ENCODE results near the gene FOXA2. TPM values are rescaled to one million over a fixed set of nuclear protein-coding genes. Genes with fewer than 3 reads are reported as not detected.

The FOXA2 gene
- polyA plus RNA-seq, 2 of the 4 experiments (the other 2 are of a cell fraction): 8.3 to 20.7 TPM

GRCh38 chr20:22584922-22585785 is 782 bp upstream of the FOXA2 start:
- FAIRE-seq: peak; percentile 49
- H3K9me3 ChIP-seq: no peaks in the 10 kb centered on the region
- peak overlapping the region; percentile 94 to 96 for H3K27ac ChIP-seq
- H3K4me1 ChIP-seq: peaks cover 40% of the 10 kb centered on the region
- ChIA-PET POLR2A (interaction anchor here (0.6 to 2.1 kb wide), 12 partner anchors 8 to 245 kb away, joined by 3 to 17 read pairs (median 4); no protein-coding TSS in a partner anchor), CTCF (interaction anchor here (0.9 to 7.3 kb wide), 31 partner anchors 10 to 755 kb away, joined by 3 to 276 read pairs (median 19); no protein-coding TSS in a partner anchor)
- WGBS (ENCODE audit: missing lambda C conversion rate): 3% methylated on average over 42 of the region's 58 CpGs
- DNase-seq (ENCODE audit: low read depth in 1 of 2, low spot score in 1 of 2): peak; percentile 86 to 95
- peak overlapping the region; percentile 79 for H3K4me3 ChIP-seq
- H3K4me2 ChIP-seq: peak overlapping the region; percentile 81
- peak; percentile 68 to 75 for ATAC-seq
- TF ChIP-seq RAD21 (conservative IDR thresholded peaks at IDR 0.05 in 1 of 2, IDR thresholded peaks at IDR 0.05 in 1 of 2) (peak in 1 of 2 experiments; percentile 5; a peak in 2 of 5 replicates), FOSB (CRISPR knock-in tag; IDR thresholded peaks at IDR 0.05) (no peak), RCOR1 (IDR thresholded peaks at IDR 0.05; ENCODE audit: low read depth, low read length) (no peak), NPAS2 (CRISPR knock-in tag; IDR thresholded peaks at IDR 0.05; ENCODE audit: borderline replicate concordance) (no peak), CHD4 (IDR thresholded peaks at IDR 0.05; ENCODE audit: borderline replicate concordance) (no peak; the same call in 1 of the 2 replicates), PHF8 (IDR thresholded peaks at IDR 0.05; ENCODE audit: borderline replicate concordance, low read depth) (peak; percentile 21; the same call in 1 of the 2 replicates), REST (IDR thresholded peaks at IDR 0.05) (no peak), KDM5A (IDR thresholded peaks at IDR 0.05) (no peak), NR3C1 (IDR thresholded peaks at IDR 0.05) (no peak), HMGXB4 (CRISPR knock-in tag; IDR thresholded peaks at IDR 0.05; ENCODE audit: borderline replicate concordance) (no peak), MYC (IDR thresholded peaks at IDR 0.05; ENCODE audit: borderline replicate concordance, low read length) (peak; percentile 9; the same call in 1 of the 2 replicates), BHLHE40 (IDR thresholded peaks at IDR 0.05; ENCODE audit: low read depth, low read length) (no peak), ZC3H11A (IDR thresholded peaks at IDR 0.05) (no peak), CBX2 (IDR thresholded peaks at IDR 0.05; ENCODE audit: borderline replicate concordance, low read depth) (no peak), SREBF2 (IDR thresholded peaks at IDR 0.05) (no peak), ZFP36 (IDR thresholded peaks at IDR 0.05; ENCODE audit: borderline replicate concordance, partially characterized antibody) (no peak), CEBPB (IDR thresholded peaks at IDR 0.05) (peak; percentile 70 to 89), JUN (IDR thresholded peaks at IDR 0.05) (peak in 1 of 2 experiments; percentile 51; a peak in 2 of 5 replicates), MAFK (IDR thresholded peaks at IDR 0.05; ENCODE audit: partially characterized antibody) (no peak), JUNB (IDR thresholded peaks at IDR 0.05) (no peak), NFE2L2 (conservative IDR thresholded peaks at IDR 0.05; ENCODE audit: low read length) (no peak), KDM1A (IDR thresholded peaks at IDR 0.05; ENCODE audit: low read depth) (no peak; the same call in 1 of the 2 replicates), ZSCAN20 (CRISPR knock-in tag; IDR thresholded peaks at IDR 0.05) (no peak), ELK1 (IDR thresholded peaks at IDR 0.05; ENCODE audit: low read depth, low read length) (no peak), HOXB13 (CRISPR knock-in tag; IDR thresholded peaks at IDR 0.05; ENCODE audit: low read depth) (no peak), EHF (CRISPR knock-in tag; IDR thresholded peaks at IDR 0.05) (no peak), BCL3 (IDR thresholded peaks at IDR 0.05) (peak; percentile 58; the same call in 1 of the 3 replicates), SMC3 (IDR thresholded peaks at IDR 0.05) (no peak), GATA3 (IDR thresholded peaks at IDR 0.05; ENCODE audit: borderline replicate concordance) (no peak), FOXS1 (CRISPR knock-in tag; IDR thresholded peaks at IDR 0.05) (no peak), CBX8 (IDR thresholded peaks at IDR 0.05) (no peak), POLR2AphosphoS2 (conservative IDR thresholded peaks at IDR 0.05; ENCODE audit: low read length) (no peak), POLR2A (IDR thresholded peaks at IDR 0.05; ENCODE audit: low read length) (no peak; the same call in 1 of the 2 replicates)

All from A549 (cell line).